Activated T-cell treated with anti-CD3 and anti-CD28 coated beads for 24 hours (primary cell): Measurements from ENCODE around the gene CITED4.

ENCODE experiments used
- DNase-seq: peaks from one replicate; pipeline ENCODE4 v3.0.0-alpha.2; 2020; ENCODE audit warnings: low read depth

Gene CITED4

GRCh38 chr1:40834968-40835545, 27.1 kb downstream of the CITED4 start:
- no peak for DNase-seq

- no peak for DNase-seq
Observed at GRCh38 chr1:40833979-40834378, 28.2 kb downstream of the CITED4 start.

- no peak for DNase-seq
Observed at GRCh38 chr1:40831001-40831732, 31.0 kb downstream of the CITED4 start.

GRCh38 chr1:40830419-40830943, 31.7 kb downstream of the CITED4 start:
- DNase-seq = no peak

- DNase-seq = no peak
Observed at GRCh38 chr1:40829631-40830245, 32.4 kb downstream of the CITED4 start.

- DNase-seq = no peak
Observed at GRCh38 chr1:40825996-40826395, 36.2 kb downstream of the CITED4 start.

GRCh38 chr1:40825435-40825788, 36.8 kb downstream of the CITED4 start:
- no peak for DNase-seq

- no peak for DNase-seq
Observed at GRCh38 chr1:40824591-40825434, 37.4 kb downstream of the CITED4 start.

- no peak for DNase-seq
Observed at GRCh38 chr1:40823983-40824382, 38.2 kb downstream of the CITED4 start.

GRCh38 chr1:40823345-40823744, 38.8 kb downstream of the CITED4 start:
- no peak for DNase-seq

GRCh38 chr1:40822890-40823289, 39.3 kb downstream of the CITED4 start:
- DNase-seq = no peak

GRCh38 chr1:40820911-40821693, 41.1 kb downstream of the CITED4 start:
- no peak for DNase-seq

- no peak for DNase-seq
Observed at GRCh38 chr1:40820251-40820797, 41.8 kb downstream of the CITED4 start.

- DNase-seq = no peak
Observed at GRCh38 chr1:40819101-40819500, 43.1 kb downstream of the CITED4 start.

- DNase-seq = peak; percentile 78
Observed at GRCh38 chr1:40818264-40818961, 43.8 kb downstream of the CITED4 start.

GRCh38 chr1:40817791-40818263, 44.3 kb downstream of the CITED4 start:
- no peak for DNase-seq

GRCh38 chr1:40815420-40815819, 46.7 kb downstream of the CITED4 start:
- DNase-seq = no peak
